Anterior cingulate cortex (tissue), 58 donors: ENCODE measurements around the gene TOX3.

Experiments
- DNase-seq, 58 donors: peaks; one replicate each; lab custom pipeline; 2025; lab: John Stamatoyannopoulos, UW

TOX3 gene

DNA sequence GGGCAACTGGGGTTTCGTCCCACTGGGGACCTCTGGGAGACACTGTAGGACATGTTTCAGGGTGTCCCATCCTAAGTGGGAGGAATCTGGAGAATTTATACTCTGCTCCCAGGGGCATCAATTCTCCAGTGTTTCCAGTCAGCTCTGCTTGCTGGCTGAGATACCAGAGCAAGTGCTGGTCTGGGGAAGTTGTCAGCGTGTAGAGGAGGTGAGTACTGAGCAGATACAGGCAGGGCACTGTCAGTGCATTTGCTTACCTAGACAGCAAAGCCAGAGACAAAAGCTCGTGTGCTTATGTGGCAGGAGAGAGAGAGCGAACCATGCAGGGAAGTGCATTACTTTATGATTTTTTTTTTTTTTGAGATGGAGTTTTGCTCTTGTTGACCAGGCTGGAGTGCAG, 20.2 kb upstream of the TOX3 start:
- DNase-seq, result no peak

DNA sequence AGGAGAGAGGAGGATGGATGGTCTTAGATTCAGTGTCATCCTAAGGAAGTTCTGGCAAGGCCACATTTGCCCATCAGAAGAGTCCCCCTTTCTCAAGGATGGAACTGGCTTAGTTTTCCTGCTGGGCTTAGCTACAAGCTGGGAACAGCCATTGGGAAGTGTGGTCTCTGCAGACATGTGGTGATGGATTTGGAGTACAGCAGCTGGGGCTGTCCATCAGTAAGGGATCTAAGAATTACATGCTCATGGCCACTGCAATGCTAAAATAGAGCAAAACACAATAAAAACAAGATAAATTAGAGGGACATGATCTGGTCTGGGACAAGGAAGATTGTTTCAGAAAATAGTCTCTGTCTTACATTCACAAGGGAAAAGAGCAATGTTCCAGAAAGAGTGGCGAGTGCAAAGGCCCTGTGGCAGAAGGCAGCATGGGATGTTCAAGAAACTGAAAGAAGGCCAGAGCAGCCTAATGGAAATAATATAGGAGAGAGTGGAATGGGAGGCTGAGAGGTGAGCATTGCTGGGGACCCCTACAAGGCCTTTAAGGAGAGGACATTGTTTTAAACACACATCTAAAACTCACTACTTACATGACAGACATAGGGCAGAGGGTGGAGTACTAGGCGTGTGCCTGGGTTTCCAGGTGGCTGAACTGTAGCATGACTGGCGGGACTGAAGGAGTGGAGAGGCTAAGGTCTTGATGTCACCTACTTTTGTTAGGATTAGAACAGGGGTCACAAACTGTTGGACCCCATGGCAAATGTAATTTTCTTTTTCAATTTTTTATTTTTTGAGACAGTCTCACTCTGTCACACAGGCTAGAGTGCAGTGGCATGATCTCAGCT, 17.0 kb upstream of the TOX3 start:
- DNase-seq, result no peak

DNA sequence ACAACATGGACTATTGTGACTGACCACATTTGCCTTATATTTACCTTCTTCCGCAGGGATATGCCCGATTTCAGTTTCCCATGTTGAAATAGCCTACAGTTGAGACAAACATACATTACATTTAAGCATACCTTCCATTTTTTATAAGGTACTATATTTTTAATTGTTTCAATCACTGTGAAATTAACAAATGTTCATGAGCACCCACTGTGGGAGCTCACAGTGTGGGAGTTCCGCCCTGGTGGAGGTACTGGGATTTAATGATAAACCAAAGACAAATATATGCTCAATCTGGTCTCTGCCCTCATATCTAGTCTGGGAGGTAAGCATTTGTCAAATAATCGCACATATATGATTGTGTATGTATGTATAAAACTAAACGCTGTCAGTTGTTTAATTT, 15.8 kb upstream of the TOX3 start:
- no peak for DNase-seq

DNA sequence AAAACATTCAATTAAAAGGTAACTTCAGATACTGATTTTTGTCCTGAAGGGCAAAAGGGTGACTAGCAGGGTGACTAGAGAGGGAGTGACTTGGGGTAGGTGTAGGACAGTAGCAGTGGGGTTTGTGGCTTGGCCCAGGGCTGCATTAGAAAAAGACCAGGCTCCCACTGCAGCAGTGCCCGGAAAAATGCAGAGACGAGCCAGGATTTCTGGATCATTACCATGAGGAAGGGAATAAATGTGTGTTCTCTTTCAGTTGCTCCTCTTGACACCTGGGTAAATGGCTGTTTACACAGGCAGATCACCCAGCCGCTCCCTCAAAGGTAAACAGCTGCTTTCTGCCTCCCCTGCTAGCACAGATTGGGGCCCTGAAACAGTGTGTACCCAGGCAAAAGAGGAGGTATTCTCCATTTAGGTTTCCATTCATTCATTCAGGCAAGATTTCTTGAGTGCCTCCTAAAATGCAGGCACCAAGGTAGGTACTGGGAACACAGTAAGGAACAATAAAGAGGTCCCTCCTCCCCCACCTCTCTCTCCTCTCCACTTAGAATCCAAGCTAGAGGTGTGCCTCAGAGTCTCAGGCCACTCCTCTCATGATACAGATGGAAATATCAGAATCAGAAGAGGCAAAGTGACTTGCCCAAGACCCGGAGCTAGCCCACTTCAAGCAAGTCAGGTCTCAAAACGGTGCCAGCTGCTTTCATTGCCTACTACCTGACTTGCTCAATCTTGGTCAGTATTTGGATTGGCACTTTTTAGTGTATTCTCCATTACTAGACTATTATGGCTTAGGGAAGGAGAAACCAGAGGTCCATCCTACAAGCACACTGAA, 15.2 kb upstream of the TOX3 start:
- DNase-seq, result no peak

DNA sequence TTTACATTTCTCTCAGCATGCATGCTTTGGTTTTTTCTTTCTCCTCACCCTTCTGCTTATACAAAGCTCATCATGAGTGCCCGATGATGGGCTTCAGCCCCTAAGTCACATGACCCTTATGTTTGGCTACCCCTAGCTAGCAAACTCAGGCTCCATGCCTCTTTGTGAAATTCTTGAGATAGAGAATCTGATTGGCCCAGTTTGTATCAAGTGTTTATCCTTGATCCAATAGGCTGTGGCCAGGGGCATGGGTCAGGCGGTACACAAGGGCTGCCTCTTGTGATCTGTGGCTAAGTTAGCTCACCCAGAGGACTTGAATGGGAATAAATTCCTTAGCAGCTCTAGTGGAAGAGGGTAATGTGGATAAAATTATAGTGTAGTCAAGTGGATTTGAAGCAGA, 11.5 kb upstream of the TOX3 start:
- DNase-seq, result no peak

DNA sequence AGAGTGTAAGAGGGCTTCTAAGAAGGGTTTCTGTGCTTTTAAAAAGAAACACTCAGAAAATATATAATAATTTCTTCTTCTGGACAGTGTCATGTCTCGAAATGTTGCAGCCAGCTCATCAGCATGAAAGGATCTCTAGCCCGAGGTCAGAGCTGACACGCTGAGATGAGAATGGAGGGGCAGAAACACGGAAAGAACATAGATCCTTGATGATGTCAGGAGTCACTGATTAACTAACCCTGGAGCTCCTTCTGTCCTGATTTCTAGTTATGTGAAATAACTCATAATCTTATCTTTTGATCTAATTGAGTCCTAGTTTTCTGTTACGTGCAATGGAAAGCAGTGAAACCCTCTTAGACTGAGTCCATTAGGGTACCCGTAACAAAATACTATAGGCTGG, 10.3 kb upstream of the TOX3 start:
- DNase-seq, result no peak

DNA sequence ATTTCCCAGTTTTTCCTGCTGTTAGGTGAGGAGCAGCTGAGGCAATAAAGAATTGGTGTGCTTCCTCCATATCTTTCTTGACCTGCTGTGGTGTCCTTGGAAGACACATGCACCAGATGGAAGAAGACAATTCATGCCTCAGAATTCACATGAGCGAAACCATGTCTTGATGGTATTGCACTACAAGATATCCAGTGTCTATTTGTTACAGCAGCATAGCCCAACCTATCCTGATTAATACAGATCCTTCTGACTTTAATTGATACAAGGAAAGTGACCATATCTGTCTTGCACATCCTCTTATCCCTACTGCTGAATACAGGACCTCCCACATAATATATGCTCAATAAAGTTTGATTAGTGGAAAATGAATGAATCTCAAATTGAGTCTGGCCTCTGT, 9.1 kb upstream of the TOX3 start:
- DNase-seq, result no peak

DNA sequence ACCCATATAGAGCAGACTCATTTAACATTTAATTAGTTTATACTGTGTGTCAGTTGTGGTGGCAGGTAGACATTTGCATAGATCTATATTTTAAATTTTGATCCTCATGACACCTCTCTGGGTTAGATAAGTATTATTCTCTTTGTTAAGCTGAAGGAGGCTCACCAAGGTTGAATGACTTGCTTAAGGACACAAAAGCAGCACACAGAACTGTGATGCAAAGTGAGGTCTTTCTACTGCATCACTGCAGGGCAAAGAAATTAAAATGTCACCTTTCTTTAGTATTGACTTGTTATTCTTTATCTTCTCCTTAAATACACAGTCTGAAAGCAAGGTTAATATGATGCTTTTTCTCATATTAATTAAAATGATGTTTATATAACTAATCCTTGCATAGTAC, 8.6 kb upstream of the TOX3 start:
- no peak for DNase-seq

DNA sequence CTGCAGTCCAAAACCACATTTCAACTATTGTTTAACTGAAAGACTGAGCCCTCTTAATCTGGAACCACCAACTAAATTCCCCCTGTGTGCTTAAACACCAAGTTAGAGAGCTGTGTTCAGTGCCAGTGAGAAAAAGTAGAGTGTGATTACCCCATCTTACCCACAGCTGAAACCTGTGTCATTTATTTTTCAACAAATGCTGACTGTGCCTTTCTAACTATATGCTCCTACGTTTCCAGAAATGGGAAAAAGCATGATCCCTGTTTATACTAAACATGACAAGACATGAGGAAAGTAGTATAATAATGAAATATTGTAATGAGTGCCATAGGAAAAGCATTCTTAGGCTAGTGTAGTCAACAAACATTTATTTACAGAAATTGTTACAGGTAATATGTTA, 7.4 kb upstream of the TOX3 start:
- DNase-seq, result no peak

DNA sequence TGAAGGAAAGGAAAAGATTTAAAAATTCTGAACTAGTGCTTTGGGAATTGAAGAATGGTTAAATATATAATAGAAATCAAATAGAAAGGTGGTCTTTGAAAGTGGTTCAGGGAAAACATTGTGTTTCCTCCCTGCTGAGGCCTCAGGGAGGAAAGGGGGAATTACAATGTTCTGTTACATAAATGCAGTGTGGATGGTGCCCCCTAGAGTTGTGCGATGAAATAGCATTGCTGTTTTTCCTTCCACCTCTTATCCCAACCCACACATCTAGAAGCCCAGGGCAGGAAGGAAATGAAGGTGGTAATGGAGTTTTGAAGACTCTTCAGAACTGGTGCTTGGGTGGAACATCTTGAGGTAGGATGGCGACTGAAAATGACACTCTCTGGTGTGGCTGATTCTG, 6.4 kb upstream of the TOX3 start:
- no peak for DNase-seq

DNA sequence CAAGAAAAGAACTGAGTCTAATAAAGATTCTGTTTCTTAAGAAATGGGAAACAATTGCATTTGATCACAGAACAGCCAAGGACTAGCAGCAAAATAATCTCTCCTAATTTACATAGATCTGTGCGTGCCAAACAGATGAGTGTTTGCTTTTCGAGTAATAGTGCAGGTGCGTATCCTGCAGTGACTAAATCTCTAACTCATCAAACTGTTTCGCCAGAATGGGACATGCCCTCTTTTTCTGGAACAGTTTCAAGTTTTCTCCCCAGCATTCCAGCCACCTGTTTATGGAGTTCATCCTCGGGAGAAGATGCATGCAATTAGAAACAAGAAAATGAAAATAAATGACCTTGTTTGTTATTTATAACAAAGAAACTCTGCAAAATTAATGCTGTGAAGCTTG, 5.7 kb upstream of the TOX3 start:
- DNase-seq, result no peak

DNA sequence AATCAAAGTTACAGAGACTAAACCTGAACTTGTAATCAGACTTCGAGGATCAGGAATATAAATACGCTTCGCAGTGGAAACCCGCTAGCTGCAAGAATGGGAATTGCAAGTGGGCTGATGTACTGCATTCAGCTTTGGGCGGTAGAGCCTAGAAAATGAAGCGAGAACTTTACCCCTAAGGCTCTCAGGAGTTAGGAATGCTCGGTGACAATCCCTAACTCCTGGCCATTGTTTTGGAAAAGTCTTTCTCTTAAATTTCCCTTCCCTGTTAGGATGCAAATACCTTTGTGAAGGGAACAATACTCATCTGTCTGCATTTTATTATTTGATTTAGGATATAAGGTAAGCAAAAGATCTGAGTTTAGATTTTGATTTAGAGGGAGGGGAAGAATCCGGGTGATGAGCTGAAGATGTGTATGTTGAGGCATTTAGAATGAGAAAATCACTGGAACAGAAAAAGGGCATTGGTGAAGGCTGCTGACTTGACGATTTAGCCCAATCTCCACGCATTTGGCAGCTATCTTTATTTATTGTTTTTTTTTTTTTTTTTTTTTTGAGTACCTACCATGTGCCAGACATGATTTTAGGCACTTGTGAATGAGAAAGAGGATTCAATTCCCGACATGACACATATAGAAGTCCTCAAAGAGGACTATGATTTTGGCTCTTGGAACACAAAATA, 2.2 kb upstream of the TOX3 start:
- DNase-seq, result peak in 1 of 58 donors; percentile 12

DNA sequence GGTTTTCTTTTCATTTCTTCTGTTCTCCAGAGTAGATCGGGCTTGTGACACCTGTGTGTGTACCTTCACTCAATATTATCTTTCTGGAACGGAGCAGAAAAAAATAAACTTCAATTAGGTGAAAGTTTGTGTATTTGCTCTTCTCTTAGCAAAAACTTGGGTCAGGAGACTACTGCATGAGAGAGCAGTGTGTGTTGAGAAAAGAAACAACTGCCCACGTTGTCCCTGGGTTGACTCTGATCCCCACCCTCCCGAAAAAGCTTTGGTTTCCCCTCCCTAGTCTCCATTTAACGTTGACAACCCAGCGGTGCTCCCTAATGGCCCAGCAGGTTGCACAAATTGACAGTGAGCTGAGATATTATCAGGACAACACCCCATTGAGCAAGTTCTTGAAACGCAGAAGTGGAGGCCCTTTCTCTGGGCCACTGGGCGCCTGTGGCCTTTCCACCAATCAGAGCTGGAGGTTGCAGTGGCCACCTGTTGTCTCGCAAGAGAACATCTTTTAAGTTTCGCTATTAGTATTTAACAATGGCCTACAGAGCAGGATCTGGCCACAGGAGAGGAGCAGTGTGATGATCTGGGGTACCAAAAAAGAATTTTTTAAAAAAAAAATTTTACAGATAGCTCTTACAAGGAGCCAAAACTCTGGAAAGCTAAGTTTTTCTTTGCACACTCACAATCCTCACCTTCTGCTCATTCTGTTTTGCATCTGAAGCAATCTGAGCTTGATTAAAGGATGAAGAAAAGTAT, 1.5 kb upstream of the TOX3 start:
- no peak for DNase-seq

DNA sequence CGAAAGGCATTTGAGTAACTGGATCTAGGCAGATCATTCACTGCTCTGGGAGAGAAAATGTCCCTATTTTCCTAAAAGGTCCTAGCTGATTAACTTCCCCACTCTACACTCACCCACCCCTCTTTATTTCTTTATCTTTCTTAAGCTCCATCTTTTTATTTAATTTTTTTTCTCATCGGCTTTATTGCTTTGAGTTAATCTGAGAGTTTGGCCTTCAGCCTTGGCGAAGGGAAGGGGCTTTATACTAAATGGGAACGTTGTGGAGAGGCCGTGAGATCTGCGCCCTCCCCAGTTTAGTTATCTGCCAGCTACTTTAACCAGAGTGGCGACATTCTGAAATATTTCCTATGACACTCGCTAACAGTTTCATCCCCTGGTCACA, 882 bp upstream of the TOX3 start:
- no peak for DNase-seq

DNA sequence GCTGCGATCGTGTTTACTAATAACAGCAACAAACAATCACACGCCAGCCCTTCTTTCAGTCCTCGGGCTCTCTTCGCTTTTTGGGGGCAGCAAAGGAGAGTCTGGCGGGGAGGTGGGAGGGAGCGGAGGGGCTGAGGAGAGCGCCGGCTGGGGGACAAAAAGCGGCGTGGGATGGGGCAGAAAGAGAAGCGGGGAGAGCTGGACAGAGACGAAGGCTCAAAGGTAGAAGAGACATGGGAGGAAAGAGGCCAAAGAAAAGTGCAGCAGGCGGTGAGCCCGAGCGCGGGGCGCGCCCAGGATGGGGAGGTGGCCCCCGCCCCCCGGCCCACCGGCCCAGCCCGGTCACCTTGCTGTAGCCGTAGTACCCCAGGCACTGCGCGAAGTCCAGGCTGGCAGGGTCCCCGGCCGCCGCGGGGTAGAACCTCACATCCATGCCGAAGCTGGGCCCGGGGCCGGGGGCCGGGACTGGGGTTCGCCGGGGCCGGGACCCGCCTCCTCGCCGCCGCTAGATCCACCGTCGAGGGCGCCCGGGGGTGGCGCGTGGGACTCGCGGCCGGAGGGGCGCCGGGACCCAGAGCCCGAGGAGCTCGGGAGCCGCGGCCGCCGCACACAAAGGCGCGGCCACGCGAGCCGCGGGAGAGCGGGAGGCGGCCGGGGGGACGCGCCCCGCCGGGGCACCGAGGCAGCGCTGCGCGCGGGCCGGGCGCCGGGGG, 496 bp downstream of the TOX3 start:
- DNase-seq, result peak in 1 of 58 donors; percentile 11

DNA sequence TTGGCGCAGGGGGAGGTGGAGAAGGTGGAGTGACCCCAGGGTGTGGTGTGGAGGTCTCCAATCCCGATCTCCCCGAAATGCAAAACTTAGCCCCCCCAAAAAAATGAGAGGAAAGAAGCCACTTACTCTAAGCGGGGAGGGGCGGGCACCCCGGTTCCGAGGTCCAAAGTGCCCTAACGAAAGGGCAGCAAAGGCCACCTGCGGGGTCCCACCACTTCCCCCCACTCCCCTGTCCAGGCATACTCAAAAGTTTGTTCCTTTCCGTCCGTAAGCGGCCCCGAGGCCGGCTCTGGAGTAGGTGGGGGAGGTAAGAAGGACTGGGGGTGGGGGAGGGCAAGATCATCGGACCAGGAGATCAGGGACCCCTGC, 1.1 kb downstream of the TOX3 start:
- no peak for DNase-seq

DNA sequence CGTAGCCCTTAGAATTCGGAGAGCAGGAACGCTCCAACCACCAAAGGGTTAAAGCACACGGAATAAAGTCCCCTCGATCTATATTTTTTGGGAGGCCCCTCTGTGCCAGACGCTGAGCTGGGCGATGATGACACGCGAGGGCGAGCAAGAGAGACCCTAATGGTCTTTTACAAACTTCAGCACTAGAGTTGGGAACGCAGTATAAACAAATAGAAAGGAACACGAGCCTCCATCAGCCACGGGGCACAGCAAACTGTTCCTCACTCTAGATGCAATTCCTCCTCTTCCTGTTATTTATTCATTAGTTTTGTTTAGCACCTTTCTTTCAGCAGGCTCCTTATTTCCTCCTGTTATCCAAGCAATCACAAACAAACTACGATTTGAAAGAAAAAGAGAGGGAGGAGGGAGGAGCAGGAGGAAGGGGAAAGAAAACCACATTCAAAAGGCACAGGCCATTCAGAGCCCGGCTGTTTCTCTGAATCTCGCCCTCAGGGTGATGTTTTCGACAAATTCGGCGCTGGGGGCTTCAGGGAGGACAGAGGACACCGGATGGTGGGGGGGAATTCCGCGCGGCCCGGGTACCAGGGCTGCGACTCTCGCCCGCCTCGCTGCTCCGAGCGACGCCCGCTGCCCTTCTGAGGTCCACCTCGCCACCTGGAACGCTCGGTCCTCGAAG, 1.6 kb downstream of the TOX3 start:
- peak in 3 of 58 donors; percentile 2 to 9 (median 8) for DNase-seq

DNA sequence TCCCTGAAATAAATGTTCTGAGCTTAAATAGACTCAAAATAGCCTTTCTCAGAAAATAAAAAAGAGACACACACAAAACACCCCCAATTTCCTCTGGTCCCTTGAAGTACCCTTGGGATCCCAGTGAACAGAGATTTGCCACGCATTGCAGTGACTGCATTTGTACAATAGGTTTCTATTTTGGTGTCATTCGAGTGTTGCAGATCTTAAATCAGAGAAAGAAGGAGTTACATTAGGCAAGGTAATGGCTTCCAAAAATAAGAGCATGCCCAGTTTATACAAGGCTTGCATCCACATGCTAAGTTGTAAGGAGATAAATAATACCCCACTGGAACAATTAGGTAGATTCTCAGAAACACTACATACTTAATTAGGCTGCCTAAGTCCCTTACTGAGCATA, 2.2 kb downstream of the TOX3 start:
- DNase-seq, result no peak

DNA sequence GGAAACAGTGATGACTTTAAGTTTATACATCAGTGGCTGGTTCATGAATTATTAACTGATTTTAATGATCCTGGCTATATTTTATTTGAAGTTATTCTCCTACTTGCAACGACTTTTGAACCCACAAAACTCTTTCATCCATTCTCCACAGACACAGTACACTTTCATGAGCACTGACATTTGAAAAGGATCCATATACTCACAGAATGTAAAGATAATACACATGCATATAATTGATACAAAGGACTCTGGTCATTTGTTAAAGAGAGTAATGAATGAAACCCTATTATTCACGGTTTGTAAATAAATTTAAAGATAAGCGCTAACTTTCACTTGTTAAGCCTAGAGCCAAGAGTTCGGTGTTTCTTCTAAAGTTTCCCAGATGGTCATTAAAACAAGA, 3.3 kb downstream of the TOX3 start:
- DNase-seq, result no peak

DNA sequence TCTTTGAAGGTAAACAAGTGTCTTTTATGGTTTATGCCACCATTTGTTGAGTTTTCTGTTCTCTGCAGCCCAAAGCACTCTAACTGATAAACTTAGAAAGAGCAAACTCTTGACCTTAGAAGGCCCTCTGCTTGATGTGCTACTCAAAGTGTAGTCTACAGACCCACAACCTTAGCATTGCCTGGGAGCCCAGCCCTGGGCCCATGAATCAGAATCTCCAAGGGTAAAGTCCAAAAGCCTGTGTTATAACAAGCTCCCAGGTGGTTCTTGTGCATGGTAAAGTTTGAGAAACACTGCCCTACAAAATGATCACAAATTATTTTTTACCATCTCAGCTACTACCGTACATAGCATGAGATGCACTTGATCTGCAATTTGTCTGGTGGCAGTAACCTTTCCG, 6.0 kb downstream of the TOX3 start:
- DNase-seq, result no peak
